Smooth muscle cell (in vitro differentiated cells): ENCODE results near the gene SNTB2. TPM values are rescaled to one million over a fixed set of nuclear protein-coding genes. Genes with fewer than 3 reads are reported as not detected.
A peak's percentile ranks its signal among the peaks of the same experiment; 100 is the strongest.

Experiments
- DNase-seq: peaks from one replicate; lab custom pipeline; 2025; ENCODE audit not compliant: unreplicated experiment; lab: John Stamatoyannopoulos, UW
- H2AFZ ChIP-seq: fragments of 200-600 bp; sonication (generic); 2 replicates; pipeline ENCODE4 v1.6.0; 2016; ENCODE audit warnings: antibody characterized with exemption, low read depth, mild to moderate bottlenecking
- H3F3A ChIP-seq: fragments of 200-600 bp; sonication (generic); 2 replicates; pipeline ENCODE4 v1.6.0; 2017; ENCODE audit warnings: antibody characterized with exemption, low read depth
- H3K27ac ChIP-seq: fragments of 200-600 bp; sonication (generic); 2 replicates; pipeline ENCODE4 v1.5.1; 2016; ENCODE audit warnings: low read depth, mild to moderate bottlenecking
- H3K27me3 ChIP-seq: fragments of 200-600 bp; sonication (generic); 2 replicates; pipeline ENCODE4 v1.6.1; 2016; ENCODE audit warnings: low read depth, mild to moderate bottlenecking
- H3K36me3 ChIP-seq: fragments of 200-600 bp; sonication (generic); 2 replicates; pipeline ENCODE4 v1.5.1; 2016; ENCODE audit warnings: low read depth
- H3K4me1 ChIP-seq: fragments of 200-600 bp; sonication (generic); 2 replicates; pipeline ENCODE4 v1.5.1; 2016; ENCODE audit warnings: low read depth
- H3K4me2 ChIP-seq: fragments of 200-600 bp; sonication (generic); 2 replicates; pipeline ENCODE4 v1.6.0; 2016; ENCODE audit warnings: mild to moderate bottlenecking
- H3K4me3 ChIP-seq: fragments of 200-600 bp; sonication (generic); 2 replicates; pipeline ENCODE4 v1.5.1; 2016; ENCODE audit warnings: mild to moderate bottlenecking
- H3K79me2 ChIP-seq: fragments of 200-600 bp; sonication (generic); 2 replicates; pipeline ENCODE4 v1.6.0; 2016; ENCODE audit warnings: low read depth, mild to moderate bottlenecking
- H3K9ac ChIP-seq: fragments of 200-600 bp; sonication (generic); 2 replicates; pipeline ENCODE4 v1.6.0; 2016; ENCODE audit warnings: low read depth
- H3K9me3 ChIP-seq: fragments of 200-600 bp; sonication (generic); replicated peaks from 2 replicates; pipeline ENCODE4 v1.5.1; 2016; ENCODE audit warnings: low read depth
- H4K20me1 ChIP-seq: fragments of 200-600 bp; sonication (generic); 2 replicates; pipeline ENCODE4 v1.6.0; 2016; ENCODE audit warnings: low read depth
- CTCF ChIP-seq: fragments of 200-600 bp; sonication (generic); IDR thresholded peaks from 2 replicates; pipeline ENCODE4 v1.5.1; 2017; ENCODE audit warnings: borderline replicate concordance, mild to moderate bottlenecking, antibody characterized with exemption; ENCODE audit not compliant: insufficient read depth, poor library complexity, severe bottlenecking
- whole genome bisulfite sequencing: methylation state at CpG from one replicate; pipeline ENCODE4 v1.1.7; 2016; ENCODE audit warnings: low lambda C conversion rate; 5-methylcytosine and 5-hydroxymethylcytosine counted together
- polyA plus RNA-seq: library from polyadenylated mRNA; unstranded; fragments of >200 nt; fragmentation: Nextera tagmentation; extraction: Ambion mirVana; gene quantifications from 2 replicates; pipeline ENCODE4 v1.2.1, GENCODE V29; 2016
- total RNA-seq: library from RNA; depleted of rRNA; stranded (reverse); fragments of >200 nt; gene quantifications from 2 replicates; pipeline ENCODE4 v1.2.3, GENCODE V29; 2014

Gene SNTB2
- total and polyA plus RNA-seq, 2 experiments from 2014 or later: 17.1 to 25.9 TPM

GRCh38 chr16:69169607-69170352 is 17.2 kb upstream of the SNTB2 start:
- WGBS: 80% methylated on average over 6 of the region's 6 CpGs
- TF ChIP-seq CTCF: no peak
- no peak overlapping the region for H2AFZ ChIP-seq

GRCh38 chr16:69171325-69172084 is 15.5 kb upstream of the SNTB2 start:
- no peak for TF ChIP-seq CTCF
- Histone ChIP-seq H3F3A (peaks cover 13% of the 10 kb centered on the region), H4K20me1 (peaks cover 4% of the 10 kb centered on the region), H3K36me3 (peaks cover 14% of the 10 kb centered on the region), H2AFZ (no peak overlapping the region), H3K9ac (no peak overlapping the region), H3K9me3 (no peaks in the 10 kb centered on the region), H3K4me2 (peak overlapping the region; percentile 56), H3K4me1 (peaks cover 7% of the 10 kb centered on the region), H3K79me2 (no peaks in the 10 kb centered on the region), H3K27ac (peak overlapping the region; percentile 45), H3K27me3 (no peaks in the 10 kb centered on the region), H3K4me3 (no peak overlapping the region)
- 68% methylated on average over 5 of the region's 6 CpGs for WGBS
- DNase-seq: no peak

More at GRCh38 chr16:69169607-69170352, 17.2 kb upstream of the SNTB2 start:
- peaks cover 7% of the 10 kb centered on the region for H4K20me1 ChIP-seq
- no peak for DNase-seq
- no peak overlapping the region for H3K4me3 ChIP-seq
- peaks cover 7% of the 10 kb centered on the region for H3K4me1 ChIP-seq
- H3K27ac ChIP-seq: no peak overlapping the region
- peaks cover 17% of the 10 kb centered on the region for H3K36me3 ChIP-seq
- H3K9ac ChIP-seq: no peak overlapping the region
- no peaks in the 10 kb centered on the region for H3K9me3 ChIP-seq
- H3K79me2 ChIP-seq: no peaks in the 10 kb centered on the region
- no peak overlapping the region for H3K4me2 ChIP-seq
- H3F3A ChIP-seq: peaks cover 21% of the 10 kb centered on the region
- no peaks in the 10 kb centered on the region for H3K27me3 ChIP-seq

GRCh38 chr16:69176033-69176800 is 10.7 kb upstream of the SNTB2 start:
- H3K27me3 ChIP-seq: no peaks in the 10 kb centered on the region
- no peak for TF ChIP-seq CTCF
- peaks cover 3% of the 10 kb centered on the region for H3F3A ChIP-seq
- no peaks in the 10 kb centered on the region for H4K20me1 ChIP-seq
- peak overlapping the region; percentile 28 for H3K27ac ChIP-seq
- DNase-seq: no peak
- no peak overlapping the region for H3K4me3 ChIP-seq
- H2AFZ ChIP-seq: no peak overlapping the region
- H3K9me3 ChIP-seq: no peaks in the 10 kb centered on the region
- H3K4me2 ChIP-seq: no peak overlapping the region
- WGBS: 88% methylated on average over 4 of the region's 4 CpGs
- peaks cover 3% of the 10 kb centered on the region for H3K4me1 ChIP-seq
- no peak overlapping the region for H3K9ac ChIP-seq
- no peaks in the 10 kb centered on the region for H3K36me3 ChIP-seq
- no peaks in the 10 kb centered on the region for H3K79me2 ChIP-seq
